ENCODE measurements around the gene SNAP29. TPM values are rescaled to one million over a fixed set of nuclear protein-coding genes. Genes with fewer than 3 reads are reported as not detected.
"Not testable (repeated sequence)": the region's sequence is repeated elsewhere in the genome, so short reads cannot be mapped to it uniquely, and the experiment has no call there.

The SNAP29 gene
- total RNA-seq, 3 donors from 2014 or later: 19.0 to 22.6 (median 22.2) TPM

GRCh38 chr22:20825216-20825615 lies 33.6 kb upstream of the SNAP29 start:
- not testable (repeated sequence) for ATAC-seq; H3K4me1 Mint-ChIP-seq (ENCODE audit: low read depth); DNase-seq; H3K9me3 Mint-ChIP-seq; H3K27me3 Mint-ChIP-seq (ENCODE audit: low read depth); H3K4me3 Mint-ChIP-seq
- H3K36me3 Mint-ChIP-seq (ENCODE audit: insufficient read depth): peaks cover 37% of the 10 kb centered on the region

DNA sequence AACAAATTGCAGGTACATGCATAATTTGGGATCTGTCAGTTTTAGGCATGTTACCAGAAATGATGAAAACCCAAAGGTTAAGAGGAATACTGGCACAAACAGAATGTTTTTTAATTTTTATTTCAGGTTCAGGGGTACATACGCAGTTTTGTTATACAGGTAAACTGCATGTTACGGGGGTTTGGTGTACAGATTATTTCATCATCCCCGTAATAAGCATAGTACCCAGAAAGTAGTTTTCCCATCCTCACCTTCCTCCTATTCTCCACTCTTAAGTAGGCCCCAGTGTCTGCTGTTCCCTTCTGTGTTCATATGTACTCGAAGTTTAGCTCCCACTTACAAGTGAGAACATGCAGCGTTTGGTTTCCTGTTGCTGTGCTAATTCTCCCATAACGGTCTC lies 33.2 kb upstream of the SNAP29 start:
- Mint-ChIP-seq H3K9me3 (no peaks in the 10 kb centered on the region), H3K4me3 (no peak overlapping the region), H3K4me1 (ENCODE audit: low read depth) (no peaks in the 10 kb centered on the region), H3K36me3 (ENCODE audit: insufficient read depth) (peaks cover 40% of the 10 kb centered on the region), H3K27me3 (ENCODE audit: low read depth) (no peaks in the 10 kb centered on the region)
- DNase-seq (no peak), ATAC-seq (no peak)

DNA sequence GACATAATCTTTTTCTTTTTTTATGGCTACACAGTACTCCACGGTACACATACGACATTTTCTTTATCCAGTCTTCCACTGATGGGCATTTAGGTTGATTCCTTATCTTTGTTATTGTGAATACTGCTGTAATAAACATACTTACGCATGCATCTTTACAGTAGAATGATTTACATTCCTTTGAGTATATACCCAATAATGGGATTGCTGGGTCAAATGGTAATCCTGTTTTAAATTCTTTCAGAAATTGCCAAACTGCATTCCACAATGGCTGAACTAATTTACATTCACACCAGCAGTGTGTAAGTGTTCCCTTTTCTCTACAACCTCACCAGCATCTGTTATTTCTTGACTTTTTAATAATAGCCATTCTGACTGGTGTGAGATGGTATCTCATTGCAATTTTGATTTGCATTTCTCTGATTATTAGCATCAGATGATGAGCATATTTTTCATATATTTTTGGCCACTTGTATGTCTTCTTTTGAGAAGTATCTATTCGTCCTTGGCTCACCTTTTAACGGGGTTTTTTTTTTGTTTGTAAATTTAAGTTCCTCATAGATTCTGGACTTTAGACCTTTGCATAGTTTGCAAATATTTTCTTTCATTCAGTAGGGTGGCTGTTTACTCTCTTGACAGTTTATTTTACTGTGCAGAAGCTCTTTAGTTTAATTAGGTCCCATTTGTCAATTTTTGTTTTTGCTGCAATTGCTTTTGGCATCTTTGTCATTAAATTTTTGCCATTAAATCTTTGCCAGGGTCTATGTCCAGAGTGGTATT lies 32.2 kb upstream of the SNAP29 start:
- H3K9me3 Mint-ChIP-seq; H3K4me3 Mint-ChIP-seq; ATAC-seq; DNase-seq; H3K27me3 Mint-ChIP-seq (ENCODE audit: low read depth); H3K4me1 Mint-ChIP-seq (ENCODE audit: low read depth): not testable (repeated sequence)
- peaks cover 40% of the 10 kb centered on the region for H3K36me3 Mint-ChIP-seq (ENCODE audit: insufficient read depth)

GRCh38 chr22:20829491-20830134 lies 29.2 kb upstream of the SNAP29 start:
- H3K36me3 Mint-ChIP-seq (ENCODE audit: insufficient read depth): peaks cover 45% of the 10 kb centered on the region

DNA sequence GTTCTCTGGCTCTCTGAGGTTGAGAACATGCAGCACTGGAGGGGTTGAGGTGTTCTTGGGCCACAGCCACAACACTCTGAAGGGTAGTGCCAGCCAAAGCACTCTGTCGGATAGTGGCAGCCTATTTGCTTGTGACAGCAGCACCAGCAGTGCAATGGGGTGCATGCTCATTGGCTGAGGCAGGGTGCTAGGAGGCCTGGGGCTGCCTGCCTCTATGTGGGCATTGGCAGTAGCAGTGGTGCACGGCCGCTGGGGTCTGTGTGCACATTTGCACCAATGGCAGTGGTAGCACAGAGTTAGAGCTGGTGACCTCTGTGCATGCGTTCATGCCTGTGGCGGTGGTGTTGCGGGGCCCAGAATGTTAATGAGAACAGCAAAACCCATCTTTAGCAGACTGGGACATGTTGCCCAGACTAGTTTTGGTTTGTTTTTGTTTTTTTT lies 25.6 kb upstream of the SNAP29 start:
- ATAC-seq: no peak
- peaks cover 31% of the 10 kb centered on the region for H3K36me3 Mint-ChIP-seq (ENCODE audit: insufficient read depth)

More at GRCh38 chr22:20829491-20830134, 29.2 kb upstream of the SNAP29 start:
- ATAC-seq: no peak
- no peak overlapping the region for H3K4me3 Mint-ChIP-seq
- H3K4me1 Mint-ChIP-seq (ENCODE audit: low read depth): no peaks in the 10 kb centered on the region
- H3K27me3 Mint-ChIP-seq (ENCODE audit: low read depth): no peaks in the 10 kb centered on the region
- no peak for DNase-seq
- H3K9me3 Mint-ChIP-seq: no peaks in the 10 kb centered on the region

GRCh38 chr22:20834206-20834605 lies 24.6 kb upstream of the SNAP29 start:
- Mint-ChIP-seq H3K4me3 (no peak overlapping the region), H3K27me3 (ENCODE audit: low read depth) (no peaks in the 10 kb centered on the region), H3K4me1 (ENCODE audit: low read depth) (peaks cover 6% of the 10 kb centered on the region), H3K9me3 (no peaks in the 10 kb centered on the region), H3K36me3 (ENCODE audit: insufficient read depth) (peaks cover 28% of the 10 kb centered on the region)
- no peak for DNase-seq
- no peak for ATAC-seq

More for the DNA sequence above, 25.6 kb upstream of the SNAP29 start:
- Mint-ChIP-seq H3K4me3 (no peak overlapping the region), H3K4me1 (ENCODE audit: low read depth) (peaks cover 2% of the 10 kb centered on the region), H3K9me3 (no peaks in the 10 kb centered on the region), H3K27me3 (ENCODE audit: low read depth) (no peaks in the 10 kb centered on the region)
- no peak for DNase-seq

DNA sequence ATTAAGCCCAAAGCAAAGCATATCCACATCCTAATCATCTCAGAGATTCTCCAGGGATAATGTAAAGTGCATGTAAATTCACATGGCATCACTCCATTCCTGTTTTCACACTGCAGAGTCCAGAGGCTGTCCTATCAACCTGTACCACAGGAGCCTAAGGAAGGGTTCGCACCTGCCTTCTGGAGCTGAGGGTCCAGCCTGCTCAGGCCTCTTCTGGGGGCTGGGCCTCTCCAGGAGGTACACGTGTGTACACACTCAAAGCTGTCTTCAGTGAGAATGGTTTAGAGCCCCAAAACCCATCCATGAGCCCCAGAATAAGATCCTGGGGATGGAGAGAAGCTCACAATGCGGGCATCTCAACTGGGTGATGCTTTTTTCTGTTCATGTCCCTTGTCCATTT lies 24.1 kb upstream of the SNAP29 start:
- Mint-ChIP-seq H3K27me3 (ENCODE audit: low read depth) (no peaks in the 10 kb centered on the region), H3K4me1 (ENCODE audit: low read depth) (peaks cover 6% of the 10 kb centered on the region), H3K9me3 (no peaks in the 10 kb centered on the region), H3K4me3 (no peak overlapping the region), H3K36me3 (ENCODE audit: insufficient read depth) (peaks cover 23% of the 10 kb centered on the region)
- no peak for DNase-seq
- ATAC-seq: no peak

DNA sequence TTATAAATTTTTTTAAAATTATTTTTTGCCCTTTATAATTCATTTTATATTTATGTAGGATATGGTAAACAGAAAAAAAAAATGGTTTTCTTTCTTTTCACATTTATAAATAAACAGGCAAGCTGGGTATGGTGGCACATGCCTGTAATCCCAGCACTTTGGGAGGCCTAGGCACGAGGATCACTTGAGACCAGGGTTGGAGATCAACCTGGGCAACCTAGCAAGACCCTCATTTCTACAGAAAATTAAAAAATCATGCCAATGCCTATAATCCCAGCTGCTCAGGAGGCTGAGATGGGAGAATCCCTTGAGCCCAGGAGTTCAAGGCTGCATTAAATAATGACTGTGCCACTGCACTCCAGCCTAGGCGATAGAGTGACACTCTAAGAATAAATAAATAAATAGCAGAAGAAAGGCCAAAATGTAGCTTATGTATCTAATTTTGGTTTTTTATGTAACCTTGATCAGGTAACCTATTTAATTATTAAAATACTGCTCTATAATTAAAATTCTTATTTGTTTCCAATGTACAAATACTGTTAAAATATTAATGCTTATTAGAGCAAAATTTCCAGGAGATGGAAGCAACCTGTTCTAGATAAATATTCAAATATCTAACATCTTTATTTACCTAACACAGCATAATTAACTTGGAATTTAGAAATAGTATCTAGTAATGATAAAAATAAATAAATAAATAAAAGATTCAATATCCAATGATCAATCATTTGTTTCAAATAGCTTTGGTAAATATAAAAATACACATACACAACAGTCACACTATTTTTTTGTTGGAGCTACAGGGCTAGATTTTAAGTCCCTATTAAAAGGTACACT lies 21.6 kb upstream of the SNAP29 start:
- Mint-ChIP-seq H3K4me3 (no peak overlapping the region), H3K9me3 (no peaks in the 10 kb centered on the region), H3K27me3 (ENCODE audit: low read depth) (no peaks in the 10 kb centered on the region), H3K36me3 (ENCODE audit: insufficient read depth) (peaks cover 13% of the 10 kb centered on the region), H3K4me1 (ENCODE audit: low read depth) (peaks cover 29% of the 10 kb centered on the region)
- DNase-seq (no peak), ATAC-seq (no peak)

DNA sequence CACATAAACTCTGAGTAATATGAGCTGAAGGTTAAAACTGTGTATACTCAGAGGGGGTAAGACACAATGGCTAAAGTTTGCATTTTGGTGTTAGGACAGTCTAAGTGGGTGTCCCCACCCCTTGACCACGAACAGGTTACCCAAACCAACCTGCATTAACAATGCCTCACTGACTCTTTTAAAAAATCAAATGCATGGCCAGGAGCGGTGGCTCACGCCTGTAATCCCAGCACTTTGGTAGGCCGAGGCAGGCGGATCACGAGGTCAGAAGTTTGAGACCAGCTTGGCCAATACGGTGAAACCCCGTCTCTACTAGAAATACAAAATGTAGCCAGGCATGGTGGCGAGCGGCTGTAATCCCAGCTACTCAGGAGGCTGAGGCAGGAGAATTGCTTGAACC lies 19.5 kb upstream of the SNAP29 start:
- not testable (repeated sequence) for H3K4me3 Mint-ChIP-seq; H3K9me3 Mint-ChIP-seq; ATAC-seq; H3K36me3 Mint-ChIP-seq (ENCODE audit: insufficient read depth); DNase-seq; H3K27me3 Mint-ChIP-seq (ENCODE audit: low read depth)
- peaks cover 43% of the 10 kb centered on the region for H3K4me1 Mint-ChIP-seq (ENCODE audit: low read depth)

- H3K4me1 Mint-ChIP-seq (ENCODE audit: low read depth): peaks cover 49% of the 10 kb centered on the region
- H3K27me3 Mint-ChIP-seq (ENCODE audit: low read depth): no peaks in the 10 kb centered on the region
- no peaks in the 10 kb centered on the region for H3K9me3 Mint-ChIP-seq
- DNase-seq (no peak), ATAC-seq (no peak)
- peaks cover 3% of the 10 kb centered on the region for H3K36me3 Mint-ChIP-seq (ENCODE audit: insufficient read depth)
- no peak overlapping the region for H3K4me3 Mint-ChIP-seq
Observed at GRCh38 chr22:20839837-20840645, 18.8 kb upstream of the SNAP29 start.

- peak in 1 of 2 donors; percentile 48 for ATAC-seq
- no peak overlapping the region for H3K4me3 Mint-ChIP-seq
Observed at GRCh38 chr22:20840646-20841371, 18.0 kb upstream of the SNAP29 start.

DNA sequence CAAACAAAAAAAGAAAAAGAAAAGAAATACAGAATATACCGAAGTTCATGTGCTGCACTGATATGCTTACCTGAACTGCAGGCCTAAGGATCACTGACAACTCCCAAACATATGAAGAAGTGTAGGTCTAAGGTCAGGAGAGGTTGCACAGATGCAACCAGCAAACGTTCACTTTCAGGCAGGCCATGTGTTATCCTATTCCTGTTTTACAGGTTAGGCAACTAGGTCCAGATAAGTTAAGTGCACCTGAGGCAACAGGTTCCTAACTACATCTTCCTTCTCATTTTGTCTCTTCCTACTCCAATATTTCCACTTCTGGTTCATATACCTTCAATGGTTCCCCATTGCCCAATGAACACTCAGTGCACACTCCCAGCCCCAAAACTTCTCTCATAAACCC lies 15.3 kb upstream of the SNAP29 start:
- no peak for ATAC-seq
- no peaks in the 10 kb centered on the region for H3K27me3 Mint-ChIP-seq (ENCODE audit: low read depth)
- DNase-seq: no peak
- H3K9me3 Mint-ChIP-seq: no peaks in the 10 kb centered on the region
- H3K4me3 Mint-ChIP-seq: no peak overlapping the region
- H3K4me1 Mint-ChIP-seq (ENCODE audit: low read depth): peaks cover 52% of the 10 kb centered on the region
- peaks cover under 1% of the 10 kb centered on the region for H3K36me3 Mint-ChIP-seq (ENCODE audit: insufficient read depth)

More at GRCh38 chr22:20840646-20841371, 18.0 kb upstream of the SNAP29 start:
- H3K4me1 Mint-ChIP-seq (ENCODE audit: low read depth): peaks cover 49% of the 10 kb centered on the region
- H3K9me3 Mint-ChIP-seq: no peaks in the 10 kb centered on the region
- DNase-seq: no peak
- H3K36me3 Mint-ChIP-seq (ENCODE audit: insufficient read depth): peaks cover 3% of the 10 kb centered on the region
- H3K27me3 Mint-ChIP-seq (ENCODE audit: low read depth): no peaks in the 10 kb centered on the region
